Endothelial cell of umbilical vein (primary cell): Measurements from ENCODE around the gene SLC27A4. TPM values are rescaled to one million over a fixed set of nuclear protein-coding genes. Genes with fewer than 3 reads are reported as not detected.
A peak's percentile ranks its signal among the peaks of the same experiment; 100 is the strongest.

Experiments
- BruUV-seq: library from RNA; stranded (reverse); fragments of 400-500 nt; replicated peaks from 2 replicates; lab custom pipeline; 2021; lab: Mats Ljungman, UMichigan
- CTCF ChIA-PET: fragments of 300-600, 350-600 bp; sonication (Branson Sonifier 250); formaldehyde crosslinking; loops from one replicate; lab custom pipeline; 2021; ENCODE audit warnings: antibody characterized with exemption, inconsistent platforms; lab: Charles Lee
- POLR2A ChIA-PET: fragments of 300-600, 350-600 bp; sonication (Branson Sonifier 250); formaldehyde crosslinking; loops from one replicate; lab custom pipeline; 2021; ENCODE audit warnings: antibody characterized with exemption, inconsistent platforms; lab: Charles Lee
- DNase-seq: peaks from one replicate; pipeline ENCODE4 v3.0.0-alpha.2; 2011; ENCODE audit warnings: low read depth, low spot score
- FAIRE-seq: peaks from 2 replicates; lab custom pipeline; 2011; peaks lifted over from hg19 to GRCh38; lab: Jason Lieb, UNC
- H2AFZ ChIP-seq: 2 replicates; pipeline ENCODE4 v1.6.0; 2012; ENCODE audit warnings: low read depth, low read length, control low read depth, inconsistent platforms
- H3K27ac ChIP-seq: 2 replicates; pipeline ENCODE4 v1.5.1; 2011; ENCODE audit warnings: low read depth, mild to moderate bottlenecking, control low read depth, low read length, moderate library complexity; ENCODE audit not compliant: insufficient read depth
- H3K27me3 ChIP-seq, 2 experiments: 2 replicates each; pipeline versions ENCODE4 v1.6.0 to v1.6.1; 2011; ENCODE audit warnings: low read length in 2 of 2, mixed read lengths in 1 of 2; ENCODE audit not compliant: control insufficient read depth in 2 of 2, insufficient read depth in 2 of 2
- H3K36me3 ChIP-seq, 2 experiments: 2 replicates in 1 of 2; 3 replicates in 1 of 2; pipeline ENCODE4 v1.5.1; 2011; ENCODE audit warnings: low read length in 2 of 2, mild to moderate bottlenecking in 1 of 2, moderate library complexity in 1 of 2; ENCODE audit not compliant: control insufficient read depth in 2 of 2, insufficient read depth in 2 of 2; ENCODE audit errors: extremely low read depth in 1 of 2
- H3K4me1 ChIP-seq: 3 replicates; pipeline ENCODE4 v1.5.1; 2011; ENCODE audit warnings: mild to moderate bottlenecking, low read length; ENCODE audit not compliant: control insufficient read depth, insufficient read depth; ENCODE audit errors: extremely low read depth
- H3K4me2 ChIP-seq: 2 replicates; pipeline ENCODE4 v1.6.1; 2011; ENCODE audit warnings: low read length, control low read depth, mixed read lengths; ENCODE audit not compliant: insufficient read depth
- H3K4me3 ChIP-seq, 3 experiments: fragments of 200-600 bp in 1 of 3; sonication (generic), shearing (Covaris generic) in 1 of 3; replicated peaks in 1 of 3; 2 replicates each; pipeline ENCODE4 v1.5.1; 2011 to 2016; ENCODE audit warnings: control low read depth in 3 of 3, low read length in 3 of 3, mild to moderate bottlenecking in 2 of 3, inconsistent platforms in 1 of 3, low read depth in 1 of 3, moderate library complexity in 1 of 3; ENCODE audit not compliant: insufficient read depth in 1 of 3
- H3K79me2 ChIP-seq: 2 replicates; pipeline ENCODE4 v1.6.0; 2012; ENCODE audit warnings: low read length, inconsistent platforms; ENCODE audit not compliant: control insufficient read depth, insufficient read depth
- H3K9ac ChIP-seq: replicated peaks from 2 replicates; pipeline ENCODE3; 2011; ENCODE audit warnings: low read length, control low read depth; ENCODE audit not compliant: insufficient read depth; ENCODE audit errors: extremely low read depth
- H3K9me1 ChIP-seq: replicated peaks from 3 replicates; pipeline ENCODE4 v1.6.0; 2011; ENCODE audit warnings: mild to moderate bottlenecking, low read length; ENCODE audit not compliant: control insufficient read depth, insufficient read depth; ENCODE audit errors: extremely low read depth
- H3K9me3 ChIP-seq: replicated peaks from 2 replicates; pipeline ENCODE4 v1.5.1; 2012; ENCODE audit warnings: low read length, inconsistent platforms; ENCODE audit not compliant: control insufficient read depth, insufficient read depth
- H4K20me1 ChIP-seq: replicated peaks from 2 replicates; pipeline ENCODE3; 2011; ENCODE audit warnings: mild to moderate bottlenecking, low read length; ENCODE audit not compliant: control insufficient read depth, insufficient read depth; ENCODE audit errors: extremely low read depth
- CTCF ChIP-seq, 2 donors: IDR thresholded peaks; 1 replicate in 1 of 2; 2 replicates in 1 of 2; pipeline ENCODE4 v1.5.1; 2011; ENCODE audit warnings: low read length in 2 of 2, mild to moderate bottlenecking in 2 of 2, moderate library complexity in 2 of 2, control low read depth in 1 of 2, inconsistent platforms in 1 of 2, low read depth in 1 of 2; ENCODE audit not compliant: insufficient read depth in 1 of 2; ENCODE audit errors: extremely low read depth in 1 of 2
- EZH2 ChIP-seq: IDR thresholded peaks from 2 replicates; pipeline ENCODE4 v1.6.1; 2012; ENCODE audit warnings: borderline replicate concordance, low read depth, mild to moderate bottlenecking, moderate library complexity, low read length, inconsistent platforms; ENCODE audit not compliant: severe bottlenecking
- FOS ChIP-seq: IDR thresholded peaks from 2 replicates; pipeline ENCODE4 v1.6.1; 2011; ENCODE audit warnings: mild to moderate bottlenecking, low read length, moderate library complexity, borderline replicate concordance; ENCODE audit not compliant: insufficient read depth
- GATA2 ChIP-seq: IDR thresholded peaks from 2 replicates; pipeline ENCODE4 v1.7.0; 2011; ENCODE audit warnings: low read depth, mild to moderate bottlenecking, moderate library complexity, mixed read lengths, low read length; ENCODE audit not compliant: insufficient read length, insufficient read depth
- JUN ChIP-seq: IDR thresholded peaks from 2 replicates; pipeline ENCODE4 v1.6.1; 2011; ENCODE audit warnings: borderline replicate concordance, low read depth; ENCODE audit not compliant: insufficient read length, insufficient read depth
- MAX ChIP-seq: IDR thresholded peaks from 2 replicates; pipeline ENCODE4 v1.6.1; 2011; ENCODE audit not compliant: insufficient read depth, insufficient read length
- MYC ChIP-seq: IDR thresholded peaks from one replicate; pipeline ENCODE4 v1.6.1; 2011; ENCODE audit warnings: mild to moderate bottlenecking, low read depth, low read length
- dilution Hi-C: fragments of 300-500 bp; cut with MboI; formaldehyde crosslinking; loops from one replicate; pipeline ENCODE4 v1.15.0; 2019; ENCODE audit warnings: low sequenced_read_pairs; ENCODE audit not compliant: extremely low pct_ligation_motif_present
- intact Hi-C: fragments of 100-400 bp; cut with micrococcal nuclease; formaldehyde crosslinking; loops from one replicate; pipeline ENCODE4 v1.10.0; 2022
- polyA plus RNA-seq, 4 experiments: library from polyadenylated mRNA; depleted of rRNA in 3 of 4; stranded (reverse) in 3 of 4; unstranded in 1 of 4; fragments of >200 nt; gene quantifications; 2 replicates each; pipeline versions ENCODE4 v1.2.1 to v1.2.3, GENCODE V29; 2011 to 2012; ENCODE audit warnings: missing spikeins in 1 of 4
- total RNA-seq: library from RNA; stranded (reverse); gene quantifications from 2 replicates; pipeline ENCODE4 v1.2.3, GENCODE V29; 2021

The SLC27A4 gene
- total and polyA plus RNA-seq, 2 donors (not counting 3 experiments of a cell fraction or from before 2014, with no cell fraction given), result 29.9 to 35.0 TPM

- dilution Hi-C loops (no loop called here), intact Hi-C loops (no loop called here)
- peak overlapping the region; percentile 68 for H3K4me2 ChIP-seq
- BruUV-seq, result no TSS peak
- peak overlapping the region; percentile 32 for H3K27ac ChIP-seq
- H3K36me3 ChIP-seq, result peaks cover 0 to 3% of the 10 kb centered on the region in 2 experiments
- no peaks in the 10 kb centered on the region for H4K20me1 ChIP-seq
- no peak overlapping the region for H3K9ac ChIP-seq
- H2AFZ ChIP-seq, result no peak overlapping the region
- TF ChIP-seq MYC, result no peak
- no peak for TF ChIP-seq CTCF (IDR thresholded peaks at IDR 0.05; ENCODE audit: extremely low read depth in 1 of 2, insufficient read depth in 1 of 2, low read depth in 1 of 2, low read length in 2 of 2)
- DNase-seq, result peak; percentile 15
- peaks cover 17% of the 10 kb centered on the region for H3K4me1 ChIP-seq
- FAIRE-seq, result peak; percentile 75
- H3K27me3 ChIP-seq, result no peaks in the 10 kb centered on the region
- no peaks in the 10 kb centered on the region for H3K9me1 ChIP-seq
- CTCF ChIA-PET, result interaction anchor here (2.5 to 3.8 kb wide), 2 partner anchors 11 to 47 kb away, joined by 19 to 50 read pairs; partner anchors contain the start of gene CERCAM
- H3K9me3 ChIP-seq, result no peaks in the 10 kb centered on the region
- POLR2A ChIA-PET, result no interaction called here
- H3K79me2 ChIP-seq, result peaks cover 48% of the 10 kb centered on the region
- H3K4me3 ChIP-seq, result no peak overlapping the region
These were observed 32.5 kb downstream of the SLC27A4 start for GRCh38 chr9:128372784-128373183.

GRCh38 chr9:128374221-128374675 is 33.9 kb downstream of the SLC27A4 start:
- no peak overlapping the region for H3K27ac ChIP-seq
- H2AFZ ChIP-seq, result no peak overlapping the region
- H4K20me1 ChIP-seq, result no peaks in the 10 kb centered on the region
- no peak overlapping the region for H3K4me3 ChIP-seq
- intact Hi-C loops, result no loop called here
- no peak overlapping the region for H3K9ac ChIP-seq
- no TSS peak for BruUV-seq
- no peaks in the 10 kb centered on the region for H3K27me3 ChIP-seq
- ChIA-PET POLR2A (no interaction called here), CTCF (no interaction called here)
- no peak overlapping the region for H3K4me2 ChIP-seq
- DNase-seq (no peak), FAIRE-seq (no peak)
- peaks cover 17% of the 10 kb centered on the region for H3K4me1 ChIP-seq
- TF ChIP-seq GATA2 (no peak), EZH2 (no peak), MAX (no peak), CTCF (IDR thresholded peaks at IDR 0.05; ENCODE audit: extremely low read depth in 1 of 2, insufficient read depth in 1 of 2, low read depth in 1 of 2, low read length in 2 of 2) (no peak), FOS (no peak), JUN (no peak), MYC (no peak)
- H3K36me3 ChIP-seq, result peaks cover 0 to 5% of the 10 kb centered on the region in 2 experiments
- dilution Hi-C loops, result no loop called here
- peaks cover 48% of the 10 kb centered on the region for H3K79me2 ChIP-seq
- H3K9me3 ChIP-seq, result no peaks in the 10 kb centered on the region
- H3K9me1 ChIP-seq, result no peaks in the 10 kb centered on the region
